ENCODE results near the gene LRRC8A. TPM values are rescaled to one million over a fixed set of nuclear protein-coding genes. Genes with fewer than 3 reads are reported as not detected.
A peak's percentile ranks its signal among the peaks of the same experiment; 100 is the strongest.

The LRRC8A gene
- total and polyA plus RNA-seq, 2 of the 13 experiments (the other 11 are each of a cell fraction or from before 2014, with no cell fraction given) = 16.1 to 40.6 TPM

- TF ChIP-seq, protein P1, sequence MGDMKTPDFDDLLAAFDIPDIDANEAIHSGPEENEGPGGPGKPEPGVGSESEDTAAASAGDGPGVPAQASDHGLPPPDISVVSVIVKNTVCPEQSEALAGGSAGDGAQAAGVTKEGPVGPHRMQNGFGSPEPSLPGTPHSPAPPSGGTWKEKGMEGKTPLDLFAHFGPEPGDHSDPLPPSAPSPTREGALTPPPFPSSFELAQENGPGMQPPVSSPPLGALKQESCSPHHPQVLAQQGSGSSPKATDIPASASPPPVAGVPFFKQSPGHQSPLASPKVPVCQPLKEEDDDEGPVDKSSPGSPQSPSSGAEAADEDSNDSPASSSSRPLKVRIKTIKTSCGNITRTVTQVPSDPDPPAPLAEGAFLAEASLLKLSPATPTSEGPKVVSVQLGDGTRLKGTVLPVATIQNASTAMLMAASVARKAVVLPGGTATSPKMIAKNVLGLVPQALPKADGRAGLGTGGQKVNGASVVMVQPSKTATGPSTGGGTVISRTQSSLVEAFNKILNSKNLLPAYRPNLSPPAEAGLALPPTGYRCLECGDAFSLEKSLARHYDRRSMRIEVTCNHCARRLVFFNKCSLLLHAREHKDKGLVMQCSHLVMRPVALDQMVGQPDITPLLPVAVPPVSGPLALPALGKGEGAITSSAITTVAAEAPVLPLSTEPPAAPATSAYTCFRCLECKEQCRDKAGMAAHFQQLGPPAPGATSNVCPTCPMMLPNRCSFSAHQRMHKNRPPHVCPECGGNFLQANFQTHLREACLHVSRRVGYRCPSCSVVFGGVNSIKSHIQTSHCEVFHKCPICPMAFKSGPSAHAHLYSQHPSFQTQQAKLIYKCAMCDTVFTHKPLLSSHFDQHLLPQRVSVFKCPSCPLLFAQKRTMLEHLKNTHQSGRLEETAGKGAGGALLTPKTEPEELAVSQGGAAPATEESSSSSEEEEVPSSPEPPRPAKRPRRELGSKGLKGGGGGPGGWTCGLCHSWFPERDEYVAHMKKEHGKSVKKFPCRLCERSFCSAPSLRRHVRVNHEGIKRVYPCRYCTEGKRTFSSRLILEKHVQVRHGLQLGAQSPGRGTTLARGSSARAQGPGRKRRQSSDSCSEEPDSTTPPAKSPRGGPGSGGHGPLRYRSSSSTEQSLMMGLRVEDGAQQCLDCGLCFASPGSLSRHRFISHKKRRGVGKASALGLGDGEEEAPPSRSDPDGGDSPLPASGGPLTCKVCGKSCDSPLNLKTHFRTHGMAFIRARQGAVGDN (CRISPR knock-in tag; IDR thresholded peaks at IDR 0.05) = peak; percentile 86
- TF ChIP-seq, protein P2, sequence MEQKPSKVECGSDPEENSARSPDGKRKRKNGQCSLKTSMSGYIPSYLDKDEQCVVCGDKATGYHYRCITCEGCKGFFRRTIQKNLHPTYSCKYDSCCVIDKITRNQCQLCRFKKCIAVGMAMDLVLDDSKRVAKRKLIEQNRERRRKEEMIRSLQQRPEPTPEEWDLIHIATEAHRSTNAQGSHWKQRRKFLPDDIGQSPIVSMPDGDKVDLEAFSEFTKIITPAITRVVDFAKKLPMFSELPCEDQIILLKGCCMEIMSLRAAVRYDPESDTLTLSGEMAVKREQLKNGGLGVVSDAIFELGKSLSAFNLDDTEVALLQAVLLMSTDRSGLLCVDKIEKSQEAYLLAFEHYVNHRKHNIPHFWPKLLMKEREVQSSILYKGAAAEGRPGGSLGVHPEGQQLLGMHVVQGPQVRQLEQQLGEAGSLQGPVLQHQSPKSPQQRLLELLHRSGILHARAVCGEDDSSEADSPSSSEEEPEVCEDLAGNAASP (CRISPR knock-in tag; IDR thresholded peaks at IDR 0.05; ENCODE audit: borderline replicate concordance) = peak; percentile 14; the same call in 1 of the 2 replicates
- TF ChIP-seq, protein P3, sequence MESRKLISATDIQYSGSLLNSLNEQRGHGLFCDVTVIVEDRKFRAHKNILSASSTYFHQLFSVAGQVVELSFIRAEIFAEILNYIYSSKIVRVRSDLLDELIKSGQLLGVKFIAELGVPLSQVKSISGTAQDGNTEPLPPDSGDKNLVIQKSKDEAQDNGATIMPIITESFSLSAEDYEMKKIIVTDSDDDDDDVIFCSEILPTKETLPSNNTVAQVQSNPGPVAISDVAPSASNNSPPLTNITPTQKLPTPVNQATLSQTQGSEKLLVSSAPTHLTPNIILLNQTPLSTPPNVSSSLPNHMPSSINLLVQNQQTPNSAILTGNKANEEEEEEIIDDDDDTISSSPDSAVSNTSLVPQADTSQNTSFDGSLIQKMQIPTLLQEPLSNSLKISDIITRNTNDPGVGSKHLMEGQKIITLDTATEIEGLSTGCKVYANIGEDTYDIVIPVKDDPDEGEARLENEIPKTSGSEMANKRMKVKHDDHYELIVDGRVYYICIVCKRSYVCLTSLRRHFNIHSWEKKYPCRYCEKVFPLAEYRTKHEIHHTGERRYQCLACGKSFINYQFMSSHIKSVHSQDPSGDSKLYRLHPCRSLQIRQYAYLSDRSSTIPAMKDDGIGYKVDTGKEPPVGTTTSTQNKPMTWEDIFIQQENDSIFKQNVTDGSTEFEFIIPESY (CRISPR knock-in tag; IDR thresholded peaks at IDR 0.05) = peak; percentile 33; the same call in 1 of the 2 replicates
- TF ChIP-seq ZSCAN29 (CRISPR knock-in tag; conservative IDR thresholded peaks at IDR 0.05) (0 out of 2 replicates have a peak, but pooled peaks have one; percentile 33), ZFP41 (CRISPR knock-in tag; IDR thresholded peaks at IDR 0.05; ENCODE audit: borderline replicate concordance) (no peak), ZFX (CRISPR knock-in tag; IDR thresholded peaks at IDR 0.05; ENCODE audit: low read depth) (peak; percentile 31), ZNF598 (CRISPR knock-in tag; IDR thresholded peaks at IDR 0.05; ENCODE audit: borderline replicate concordance) (peak; percentile 34; the same call in 1 of the 2 replicates), KDM5B (CRISPR knock-in tag; IDR thresholded peaks at IDR 0.05; ENCODE audit: borderline replicate concordance) (peak; percentile 44; the same call in 1 of the 2 replicates), DNMT3B (CRISPR knock-in tag; conservative IDR thresholded peaks at IDR 0.05) (no peak), MAX (IDR thresholded peaks at IDR 0.05) (no peak), RORA (CRISPR knock-in tag; IDR thresholded peaks at IDR 0.05) (no peak), HNF1B (CRISPR knock-in tag; IDR thresholded peaks at IDR 0.05) (0 out of 2 replicates have a peak, but pooled peaks have one; percentile 20), ZBTB38 (CRISPR knock-in tag; IDR thresholded peaks at IDR 0.05) (peak; percentile 64)
- TF ChIP-seq, protein P4, sequence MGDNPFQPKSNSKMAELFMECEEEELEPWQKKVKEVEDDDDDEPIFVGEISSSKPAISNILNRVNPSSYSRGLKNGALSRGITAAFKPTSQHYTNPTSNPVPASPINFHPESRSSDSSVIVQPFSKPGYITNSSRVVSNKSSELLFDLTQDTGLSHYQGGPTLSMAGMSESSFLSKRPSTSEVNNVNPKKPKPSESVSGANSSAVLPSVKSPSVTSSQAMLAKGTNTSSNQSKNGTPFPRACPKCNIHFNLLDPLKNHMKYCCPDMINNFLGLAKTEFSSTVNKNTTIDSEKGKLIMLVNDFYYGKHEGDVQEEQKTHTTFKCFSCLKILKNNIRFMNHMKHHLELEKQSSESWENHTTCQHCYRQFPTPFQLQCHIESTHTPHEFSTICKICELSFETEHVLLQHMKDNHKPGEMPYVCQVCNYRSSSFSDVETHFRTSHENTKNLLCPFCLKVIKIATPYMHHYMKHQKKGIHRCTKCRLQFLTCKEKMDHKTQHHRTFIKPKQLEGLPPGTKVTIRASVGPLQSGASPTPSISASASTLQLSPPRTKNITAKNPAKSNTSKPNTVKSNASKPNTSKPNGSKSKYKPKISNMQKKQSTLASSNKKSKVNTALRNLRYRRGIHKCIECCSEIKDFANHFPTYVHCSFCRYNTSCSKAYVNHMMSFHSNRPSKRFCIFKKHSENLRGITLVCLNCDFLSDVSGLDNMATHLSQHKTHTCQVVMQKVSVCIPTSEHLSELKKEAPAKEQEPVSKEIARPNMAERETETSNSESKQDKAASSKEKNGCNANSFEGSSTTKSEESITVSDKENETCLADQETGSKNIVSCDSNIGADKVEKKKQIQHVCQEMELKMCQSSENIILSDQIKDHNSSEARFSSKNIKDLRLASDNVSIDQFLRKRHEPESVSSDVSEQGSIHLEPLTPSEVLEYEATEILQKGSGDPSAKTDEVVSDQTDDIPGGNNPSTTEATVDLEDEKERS (CRISPR knock-in tag; IDR thresholded peaks at IDR 0.05) = no peak
Observed at GRCh38 chr9:128913048-128913900, 31.3 kb downstream of the LRRC8A start (continued).
